Measurements from ENCODE around the gene BORCS5.
A peak's percentile ranks its signal among the peaks of the same experiment; 100 is the strongest.

The BORCS5 gene

GRCh38 chr12:12353807-12354206, 3.1 kb upstream of the BORCS5 start:
- DNase-seq = no peak

- DNase-seq = no peak
Measured at GRCh38 chr12:12356467-12356895, 397 bp upstream of the BORCS5 start.

- DNase-seq = no peak
Measured at GRCh38 chr12:12357719-12358461, 1.0 kb downstream of the BORCS5 start.

GRCh38 chr12:12358528-12358927, 1.6 kb downstream of the BORCS5 start:
- no peak for DNase-seq

- no peak for DNase-seq
Measured at GRCh38 chr12:12364787-12365445, 8.0 kb downstream of the BORCS5 start.

GRCh38 chr12:12365446-12365802, 8.5 kb downstream of the BORCS5 start:
- DNase-seq = no peak

GRCh38 chr12:12365931-12366431, 9.1 kb downstream of the BORCS5 start:
- no peak for DNase-seq

GRCh38 chr12:12366701-12367481, 10.0 kb downstream of the BORCS5 start:
- no peak for DNase-seq

GRCh38 chr12:12367482-12367998, 10.7 kb downstream of the BORCS5 start:
- no peak for DNase-seq

- DNase-seq = no peak
Measured at GRCh38 chr12:12372946-12373722, 16.3 kb downstream of the BORCS5 start.

- DNase-seq = peak; percentile 43
Measured at GRCh38 chr12:12376646-12377448, 20.0 kb downstream of the BORCS5 start.

GRCh38 chr12:12378616-12379015, 21.7 kb downstream of the BORCS5 start:
- DNase-seq = no peak

- DNase-seq = no peak
Measured at GRCh38 chr12:12379831-12380730, 23.2 kb downstream of the BORCS5 start.

- no peak for DNase-seq
Measured at GRCh38 chr12:12380949-12381593, 24.2 kb downstream of the BORCS5 start.

- no peak for DNase-seq
Measured at GRCh38 chr12:12381982-12382381, 25.1 kb downstream of the BORCS5 start.

- DNase-seq = no peak
Measured at GRCh38 chr12:12384571-12385340, 27.9 kb downstream of the BORCS5 start.

GRCh38 chr12:12387501-12387900, 30.6 kb downstream of the BORCS5 start:
- DNase-seq = no peak

GRCh38 chr12:12392413-12392812, 35.5 kb downstream of the BORCS5 start:
- no peak for DNase-seq

- DNase-seq = no peak
Measured at GRCh38 chr12:12393171-12393570, 36.3 kb downstream of the BORCS5 start.

All from GF-D8 (cell line).